ENCODE data around the gene ENPP4.

ENPP4 gene

DNA sequence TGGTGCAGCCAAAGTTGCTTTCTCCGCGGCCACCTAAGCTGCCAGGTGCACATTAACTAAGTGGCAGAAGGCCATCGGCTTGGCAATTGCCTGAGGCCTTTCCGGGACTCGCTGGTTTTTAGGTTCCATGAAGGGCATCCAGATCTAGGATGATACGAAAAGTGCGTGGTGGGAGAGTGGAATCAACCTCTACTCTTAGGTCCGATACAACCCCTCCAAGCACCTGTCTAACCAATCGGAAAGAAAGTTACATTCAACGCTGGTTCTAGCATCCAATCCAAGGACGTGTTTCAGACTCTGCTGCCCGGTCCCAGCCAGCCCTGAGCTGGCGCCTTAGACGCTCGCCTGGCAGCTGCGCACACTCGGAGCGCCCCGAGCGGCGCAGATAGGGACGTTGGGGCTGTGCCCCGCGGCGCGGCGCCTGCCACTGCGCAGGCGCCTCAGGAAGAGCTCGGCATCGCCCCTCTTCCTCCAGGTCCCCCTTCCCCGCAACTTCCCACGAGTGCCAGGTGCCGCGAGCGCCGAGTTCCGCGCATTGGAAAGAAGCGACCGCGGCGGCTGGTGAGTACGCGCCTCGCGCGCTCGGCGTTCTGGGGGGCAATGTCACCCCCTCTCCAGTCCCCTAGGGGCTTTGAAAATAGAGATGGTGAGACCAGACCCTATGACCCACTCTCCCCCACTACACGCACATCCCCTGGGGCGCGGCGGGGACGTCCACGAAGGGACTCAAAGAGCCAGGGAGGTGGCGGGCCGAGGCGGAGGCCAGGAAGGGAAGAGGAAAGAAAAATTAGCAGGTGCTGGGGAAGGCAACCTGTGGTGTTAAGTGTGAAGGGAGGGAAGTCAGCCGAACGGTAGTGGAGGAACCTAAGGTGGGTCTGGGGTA is at the start of gene ENPP4 (continued):
- TF ChIP-seq, protein P1, sequence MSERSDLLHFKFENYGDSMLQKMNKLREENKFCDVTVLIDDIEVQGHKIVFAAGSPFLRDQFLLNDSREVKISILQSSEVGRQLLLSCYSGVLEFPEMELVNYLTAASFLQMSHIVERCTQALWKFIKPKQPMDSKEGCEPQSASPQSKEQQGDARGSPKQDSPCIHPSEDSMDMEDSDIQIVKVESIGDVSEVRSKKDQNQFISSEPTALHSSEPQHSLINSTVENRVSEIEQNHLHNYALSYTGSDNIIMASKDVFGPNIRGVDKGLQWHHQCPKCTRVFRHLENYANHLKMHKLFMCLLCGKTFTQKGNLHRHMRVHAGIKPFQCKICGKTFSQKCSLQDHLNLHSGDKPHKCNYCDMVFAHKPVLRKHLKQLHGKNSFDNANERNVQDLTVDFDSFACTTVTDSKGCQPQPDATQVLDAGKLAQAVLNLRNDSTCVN (tag by site-specific recombination; optimal IDR thresholded peaks at IDR 0.05) = peak; percentile 82
- TF ChIP-seq BCL11A (tag by site-specific recombination; IDR thresholded peaks at IDR 0.05; ENCODE audit: low read depth) = no peak
- TF ChIP-seq ZNF112 (tag by site-specific recombination; IDR thresholded peaks at IDR 0.05) = no peak
- no peak for TF ChIP-seq ZNF530 (tag by site-specific recombination; IDR thresholded peaks at IDR 0.05; ENCODE audit: low read depth)
- TF ChIP-seq, protein P2, sequence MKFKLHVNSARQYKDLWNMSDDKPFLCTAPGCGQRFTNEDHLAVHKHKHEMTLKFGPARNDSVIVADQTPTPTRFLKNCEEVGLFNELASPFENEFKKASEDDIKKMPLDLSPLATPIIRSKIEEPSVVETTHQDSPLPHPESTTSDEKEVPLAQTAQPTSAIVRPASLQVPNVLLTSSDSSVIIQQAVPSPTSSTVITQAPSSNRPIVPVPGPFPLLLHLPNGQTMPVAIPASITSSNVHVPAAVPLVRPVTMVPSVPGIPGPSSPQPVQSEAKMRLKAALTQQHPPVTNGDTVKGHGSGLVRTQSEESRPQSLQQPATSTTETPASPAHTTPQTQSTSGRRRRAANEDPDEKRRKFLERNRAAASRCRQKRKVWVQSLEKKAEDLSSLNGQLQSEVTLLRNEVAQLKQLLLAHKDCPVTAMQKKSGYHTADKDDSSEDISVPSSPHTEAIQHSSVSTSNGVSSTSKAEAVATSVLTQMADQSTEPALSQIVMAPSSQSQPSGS (tag by site-specific recombination; IDR thresholded peaks at IDR 0.05; ENCODE audit: low read depth) = no peak
- TF ChIP-seq ZNF785 (tag by site-specific recombination; IDR thresholded peaks at IDR 0.05) = peak; percentile 55; the same call in 1 of the 2 replicates
- TF ChIP-seq ZNF175 (tag by site-specific recombination; IDR thresholded peaks at IDR 0.05) = no peak
- TF ChIP-seq, protein P3, sequence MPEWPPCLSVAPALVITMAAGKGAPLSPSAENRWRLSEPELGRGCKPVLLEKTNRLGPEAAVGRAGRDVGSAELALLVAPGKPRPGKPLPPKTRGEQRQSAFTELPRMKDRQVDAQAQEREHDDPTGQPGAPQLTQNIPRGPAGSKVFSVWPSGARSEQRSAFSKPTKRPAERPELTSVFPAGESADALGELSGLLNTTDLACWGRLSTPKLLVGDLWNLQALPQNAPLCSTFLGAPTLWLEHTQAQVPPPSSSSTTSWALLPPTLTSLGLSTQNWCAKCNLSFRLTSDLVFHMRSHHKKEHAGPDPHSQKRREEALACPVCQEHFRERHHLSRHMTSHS (tag by site-specific recombination; IDR thresholded peaks at IDR 0.05) = no peak
- TF ChIP-seq SP2 (tag by site-specific recombination; IDR thresholded peaks at IDR 0.05) = peak; percentile 84
- no peak for TF ChIP-seq ZNF202 (tag by site-specific recombination; IDR thresholded peaks at IDR 0.05; ENCODE audit: borderline replicate concordance)
- peak; percentile 98 for TF ChIP-seq ZNF335 (tag by site-specific recombination; conservative IDR thresholded peaks at IDR 0.05)
- TF ChIP-seq ZNF223 (tag by site-specific recombination; IDR thresholded peaks at IDR 0.05) = no peak
- no peak for TF ChIP-seq ZNF830 (tag by site-specific recombination; IDR thresholded peaks at IDR 0.05; ENCODE audit: low read depth)
- no peak for TF ChIP-seq ZBTB7A (tag by site-specific recombination; IDR thresholded peaks at IDR 0.05; ENCODE audit: low read depth)
- peak; percentile 84 for TF ChIP-seq ZNF610 (tag by site-specific recombination; IDR thresholded peaks at IDR 0.05; ENCODE audit: borderline replicate concordance)
- no peak for TF ChIP-seq ZNF169 (tag by site-specific recombination; IDR thresholded peaks at IDR 0.05)
- no peak for TF ChIP-seq ZNF677 (tag by site-specific recombination; IDR thresholded peaks at IDR 0.05)
- TF ChIP-seq, protein P4, sequence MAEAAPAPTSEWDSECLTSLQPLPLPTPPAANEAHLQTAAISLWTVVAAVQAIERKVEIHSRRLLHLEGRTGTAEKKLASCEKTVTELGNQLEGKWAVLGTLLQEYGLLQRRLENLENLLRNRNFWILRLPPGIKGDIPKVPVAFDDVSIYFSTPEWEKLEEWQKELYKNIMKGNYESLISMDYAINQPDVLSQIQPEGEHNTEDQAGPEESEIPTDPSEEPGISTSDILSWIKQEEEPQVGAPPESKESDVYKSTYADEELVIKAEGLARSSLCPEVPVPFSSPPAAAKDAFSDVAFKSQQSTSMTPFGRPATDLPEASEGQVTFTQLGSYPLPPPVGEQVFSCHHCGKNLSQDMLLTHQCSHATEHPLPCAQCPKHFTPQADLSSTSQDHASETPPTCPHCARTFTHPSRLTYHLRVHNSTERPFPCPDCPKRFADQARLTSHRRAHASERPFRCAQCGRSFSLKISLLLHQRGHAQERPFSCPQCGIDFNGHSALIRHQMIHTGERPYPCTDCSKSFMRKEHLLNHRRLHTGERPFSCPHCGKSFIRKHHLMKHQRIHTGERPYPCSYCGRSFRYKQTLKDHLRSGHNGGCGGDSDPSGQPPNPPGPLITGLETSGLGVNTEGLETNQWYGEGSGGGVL (tag by site-specific recombination; IDR thresholded peaks at IDR 0.05) = no peak; the same call in 1 of the 2 replicates
- TF ChIP-seq ZNF777 (tag by site-specific recombination; IDR thresholded peaks at IDR 0.05; ENCODE audit: borderline replicate concordance) = 0 out of 2 replicates have a peak, but pooled peaks have one; percentile 74
- no peak for TF ChIP-seq ZNF768 (tag by site-specific recombination; IDR thresholded peaks at IDR 0.05)
- TF ChIP-seq, protein P5, sequence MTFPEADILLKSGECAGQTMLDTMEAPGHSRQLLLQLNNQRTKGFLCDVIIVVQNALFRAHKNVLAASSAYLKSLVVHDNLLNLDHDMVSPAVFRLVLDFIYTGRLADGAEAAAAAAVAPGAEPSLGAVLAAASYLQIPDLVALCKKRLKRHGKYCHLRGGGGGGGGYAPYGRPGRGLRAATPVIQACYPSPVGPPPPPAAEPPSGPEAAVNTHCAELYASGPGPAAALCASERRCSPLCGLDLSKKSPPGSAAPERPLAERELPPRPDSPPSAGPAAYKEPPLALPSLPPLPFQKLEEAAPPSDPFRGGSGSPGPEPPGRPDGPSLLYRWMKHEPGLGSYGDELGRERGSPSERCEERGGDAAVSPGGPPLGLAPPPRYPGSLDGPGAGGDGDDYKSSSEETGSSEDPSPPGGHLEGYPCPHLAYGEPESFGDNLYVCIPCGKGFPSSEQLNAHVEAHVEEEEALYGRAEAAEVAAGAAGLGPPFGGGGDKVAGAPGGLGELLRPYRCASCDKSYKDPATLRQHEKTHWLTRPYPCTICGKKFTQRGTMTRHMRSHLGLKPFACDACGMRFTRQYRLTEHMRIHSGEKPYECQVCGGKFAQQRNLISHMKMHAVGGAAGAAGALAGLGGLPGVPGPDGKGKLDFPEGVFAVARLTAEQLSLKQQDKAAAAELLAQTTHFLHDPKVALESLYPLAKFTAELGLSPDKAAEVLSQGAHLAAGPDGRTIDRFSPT (tag by site-specific recombination; IDR thresholded peaks at IDR 0.05) = peak; percentile 87
- no peak for TF ChIP-seq ZNF341 (tag by site-specific recombination; IDR thresholded peaks at IDR 0.05; ENCODE audit: low read depth)
- no peak for TF ChIP-seq ZNF658 (tag by site-specific recombination; IDR thresholded peaks at IDR 0.05)
- TF ChIP-seq ZSCAN23 (tag by site-specific recombination; IDR thresholded peaks at IDR 0.05) = no peak
- peak; percentile 65; the same call in 1 of the 2 replicates for TF ChIP-seq TRIM28 (IDR thresholded peaks at IDR 0.05; ENCODE audit: borderline replicate concordance, low read length)
- TF ChIP-seq ZNF423 (tag by site-specific recombination; IDR thresholded peaks at IDR 0.05) = no peak
- TF ChIP-seq SCRT2 (tag by site-specific recombination; IDR thresholded peaks at IDR 0.05) = peak; percentile 89
- no peak for TF ChIP-seq ZNF510 (tag by site-specific recombination; IDR thresholded peaks at IDR 0.05; ENCODE audit: insufficient replicate concordance)
- TF ChIP-seq REPIN1 (tag by site-specific recombination; IDR thresholded peaks at IDR 0.05; ENCODE audit: low read depth) = no peak
- TF ChIP-seq ZNF416 (tag by site-specific recombination; IDR thresholded peaks at IDR 0.05) = no peak
- TF ChIP-seq ZNF558 (tag by site-specific recombination; IDR thresholded peaks at IDR 0.05) = no peak
- no peak for TF ChIP-seq ZNF394 (tag by site-specific recombination; IDR thresholded peaks at IDR 0.05; ENCODE audit: borderline replicate concordance)
